Keratinocyte (primary cell): ENCODE measurements around the gene L3MBTL2. TPM values are rescaled to one million over a fixed set of nuclear protein-coding genes. Genes with fewer than 3 reads are reported as not detected.

Experiments used
- DNase-seq: peaks from one replicate; pipeline ENCODE4 v3.0.0-alpha.2; 2011; ENCODE audit warnings: low read depth, missing footprints, low spot score
- FAIRE-seq: peaks from 2 replicates; lab custom pipeline; 2011; peaks lifted over from hg19 to GRCh38; lab: Jason Lieb, UNC
- H2AFZ ChIP-seq: 2 replicates; pipeline ENCODE4 v1.6.0; 2012; ENCODE audit warnings: low read length, control low read depth, inconsistent platforms; ENCODE audit not compliant: control insufficient read depth
- H3K27ac ChIP-seq: 2 replicates; pipeline ENCODE4 v1.5.1; 2011; ENCODE audit warnings: low read length; ENCODE audit not compliant: control insufficient read depth, insufficient read depth
- H3K27me3 ChIP-seq: 3 replicates; pipeline ENCODE4 v1.6.0; 2011; ENCODE audit warnings: low read length; ENCODE audit not compliant: control insufficient read depth, insufficient read depth; ENCODE audit errors: extremely low read depth
- H3K36me3 ChIP-seq, 2 experiments: 2 replicates in 1 of 2; 3 replicates in 1 of 2; pipeline ENCODE4 v1.5.1; 2011; ENCODE audit warnings: low read length in 2 of 2, mild to moderate bottlenecking in 1 of 2; ENCODE audit not compliant: control insufficient read depth in 2 of 2, insufficient read depth in 2 of 2; ENCODE audit errors: extremely low read depth in 1 of 2
- H3K4me1 ChIP-seq: 3 replicates; pipeline ENCODE4 v1.5.1; 2011; ENCODE audit warnings: low read length; ENCODE audit not compliant: control insufficient read depth, insufficient read depth; ENCODE audit errors: extremely low read depth
- H3K4me2 ChIP-seq: 3 replicates; pipeline ENCODE4 v1.6.0; 2011; ENCODE audit warnings: low read depth, low read length; ENCODE audit not compliant: control insufficient read depth, insufficient read depth; ENCODE audit errors: extremely low read depth
- H3K4me3 ChIP-seq, 3 experiments: fragments of 200-600 bp in 1 of 3; sonication (generic) in 1 of 3; 2 replicates in 2 of 3; 3 replicates in 1 of 3; pipeline ENCODE4 v1.5.1; 2011 to 2016; ENCODE audit warnings: low read length in 3 of 3, mild to moderate bottlenecking in 3 of 3, control low read depth in 2 of 3, inconsistent platforms in 1 of 3, low read depth in 1 of 3, mixed read lengths in 1 of 3, mixed run types in 1 of 3, moderate library complexity in 1 of 3; ENCODE audit not compliant: control insufficient read depth in 2 of 3, insufficient read depth in 2 of 3; ENCODE audit errors: extremely low read depth in 1 of 3
- H3K79me2 ChIP-seq: 2 replicates; pipeline ENCODE4 v1.6.0; 2012; ENCODE audit warnings: low read length; ENCODE audit not compliant: control insufficient read depth, insufficient read depth
- H3K9ac ChIP-seq: 3 replicates; pipeline ENCODE4 v1.6.0; 2011; ENCODE audit warnings: low read length; ENCODE audit not compliant: control insufficient read depth, insufficient read depth; ENCODE audit errors: extremely low read depth
- H3K9me1 ChIP-seq: 3 replicates; pipeline ENCODE4 v1.6.0; 2011; ENCODE audit warnings: low read length; ENCODE audit not compliant: control insufficient read depth, insufficient read depth; ENCODE audit errors: extremely low read depth
- H3K9me3 ChIP-seq: 2 replicates; pipeline ENCODE4 v1.5.1; 2012; ENCODE audit warnings: low read depth, low read length; ENCODE audit not compliant: control insufficient read depth
- H4K20me1 ChIP-seq: 3 replicates; pipeline ENCODE4 v1.6.0; 2011; ENCODE audit warnings: low read length; ENCODE audit not compliant: control insufficient read depth, insufficient read depth; ENCODE audit errors: extremely low read depth
- CTCF ChIP-seq, 3 experiments: IDR thresholded peaks in 1 of 3; conservative IDR thresholded peaks in 1 of 3; optimal IDR thresholded peaks in 1 of 3; 2 replicates in 2 of 3; 3 replicates in 1 of 3; pipeline versions ENCODE3 to v1.5.1; 2011; ENCODE audit warnings: low read length in 3 of 3, mild to moderate bottlenecking in 3 of 3, moderate library complexity in 2 of 3, control low read depth in 1 of 3, inconsistent platforms in 1 of 3; ENCODE audit not compliant: insufficient read depth in 2 of 3; ENCODE audit errors: extremely low read depth in 1 of 3
- EZH2 ChIP-seq: IDR thresholded peaks from one replicate; pipeline ENCODE4 v1.6.1; 2012; ENCODE audit warnings: inconsistent platforms, mild to moderate bottlenecking, low read length, moderate library complexity
- dilution Hi-C: fragments of 300-500 bp; cut with MboI; formaldehyde crosslinking; loops from one replicate; pipeline ENCODE4 v1.7.0; 2020; ENCODE audit warnings: low sequenced_read_pairs; ENCODE audit not compliant: extremely low pct_ligation_motif_present
- polyA plus RNA-seq, 5 experiments: library from polyadenylated mRNA; depleted of rRNA in 3 of 5; stranded (reverse) in 3 of 5; stranded (forward) in 1 of 5; unstranded in 1 of 5; fragments of >200 nt; gene quantifications; 1 replicate in 1 of 5; 2 replicates in 3 of 5; 3 replicates in 1 of 5; pipeline versions ENCODE4 v1.2.1 to v1.2.3, GENCODE V29; 2011 to 2012; ENCODE audit warnings: missing spikeins in 2 of 5, low read depth in 1 of 5, low replicate concordance in 1 of 5

The L3MBTL2 gene
- polyA plus RNA-seq, 1 donor (not counting 4 experiments of a cell fraction or from before 2014, with no cell fraction given): 16.7 TPM

- dilution Hi-C loops: no loop called here
- no peak for FAIRE-seq
- DNase-seq: no peak
These were observed 36.1 kb downstream of the L3MBTL2 start for GRCh38 chr22:41241133-41241676.

GRCh38 chr22:41242396-41243117 is 37.4 kb downstream of the L3MBTL2 start:
- FAIRE-seq (no peak), DNase-seq (no peak)
- peaks cover 10 to 16% of the 10 kb centered on the region in 2 experiments for H3K36me3 ChIP-seq
- no peaks in the 10 kb centered on the region for H4K20me1 ChIP-seq
- no peak overlapping the region for H3K4me2 ChIP-seq
- dilution Hi-C loops: no loop called here
- peaks cover 32% of the 10 kb centered on the region for H3K4me1 ChIP-seq
- TF ChIP-seq CTCF (optimal IDR thresholded peaks at IDR 0.05 in 1 of 3, IDR thresholded peaks at IDR 0.05 in 1 of 3, conservative IDR thresholded peaks at IDR 0.05 in 1 of 3; ENCODE audit: extremely low read depth in 1 of 3, insufficient read depth in 2 of 3, low read length in 3 of 3) (no peak), EZH2 (no peak)
- H3K27ac ChIP-seq: no peak overlapping the region
- no peak overlapping the region for H3K9ac ChIP-seq
- H2AFZ ChIP-seq: no peak overlapping the region
- no peaks in the 10 kb centered on the region for H3K27me3 ChIP-seq
- no peaks in the 10 kb centered on the region for H3K79me2 ChIP-seq
- H3K4me3 ChIP-seq: no peak overlapping the region
- no peaks in the 10 kb centered on the region for H3K9me3 ChIP-seq
- H3K9me1 ChIP-seq: no peaks in the 10 kb centered on the region

More at GRCh38 chr22:41241133-41241676, 36.1 kb downstream of the L3MBTL2 start:
- H3K4me1 ChIP-seq: peaks cover 37% of the 10 kb centered on the region
- no peak overlapping the region for H3K9ac ChIP-seq
- no peaks in the 10 kb centered on the region for H3K27me3 ChIP-seq
- no peak for TF ChIP-seq EZH2
- TF ChIP-seq CTCF (optimal IDR thresholded peaks at IDR 0.05 in 1 of 3, IDR thresholded peaks at IDR 0.05 in 1 of 3, conservative IDR thresholded peaks at IDR 0.05 in 1 of 3; ENCODE audit: extremely low read depth in 1 of 3, insufficient read depth in 2 of 3, low read length in 3 of 3): no peak
- H3K9me1 ChIP-seq: no peaks in the 10 kb centered on the region
- H4K20me1 ChIP-seq: no peaks in the 10 kb centered on the region
- no peak overlapping the region for H3K4me3 ChIP-seq
- H3K9me3 ChIP-seq: no peaks in the 10 kb centered on the region
- H3K27ac ChIP-seq: no peak overlapping the region
- no peak overlapping the region for H3K4me2 ChIP-seq
- H2AFZ ChIP-seq: no peak overlapping the region
- H3K79me2 ChIP-seq: no peaks in the 10 kb centered on the region
- peaks cover 2 to 8% of the 10 kb centered on the region in 2 experiments for H3K36me3 ChIP-seq
